Transverse colon (tissue), 4 donors: Measurements from ENCODE around the gene RAMP1. TPM values are rescaled to one million over a fixed set of nuclear protein-coding genes. Genes with fewer than 3 reads are reported as not detected.

Experiments used
- DNase-seq: peaks from one replicate; pipeline ENCODE4 v3.0.0-alpha.2; 2019
- H3K27ac ChIP-seq, 4 donors: fragments of 200-600 bp; sonication (generic); 2 replicates each; pipeline ENCODE4 v1.5.1; 2016 to 2018; ENCODE audit warnings: inconsistent platforms in 4 of 4
- H3K27me3 ChIP-seq: fragments of 200-600 bp; sonication (generic); 2 replicates; pipeline ENCODE4 v1.5.1; 2017; ENCODE audit warnings: inconsistent platforms
- H3K36me3 ChIP-seq, 4 donors: fragments of 200-600 bp; sonication (generic); 2 replicates each; pipeline ENCODE4 v1.5.1; 2017 to 2019; ENCODE audit warnings: inconsistent platforms in 4 of 4
- H3K4me1 ChIP-seq, 4 donors: fragments of 200-600 bp; sonication (generic); 2 replicates each; pipeline ENCODE4 v1.5.1; 2017 to 2020; ENCODE audit warnings: inconsistent platforms in 4 of 4
- H3K4me3 ChIP-seq, 4 donors: fragments of 200-600 bp; sonication (generic); 1 replicate in 1 of 4; 2 replicates in 3 of 4; pipeline versions ENCODE4 v1.5.1 to v1.6.1; 2017 to 2019; ENCODE audit warnings: inconsistent platforms in 4 of 4
- H3K9me3 ChIP-seq, 2 donors: fragments of 200-600 bp; sonication (generic); 2 replicates each; pipeline ENCODE4 v1.5.1; 2017 to 2019; ENCODE audit warnings: inconsistent platforms in 2 of 2
- EP300 ChIP-seq: sonication (generic); formaldehyde crosslinking; IDR thresholded peaks from one replicate; pipeline ENCODE4 v1.6.1; 2017; ENCODE audit warnings: antibody characterized with exemption, low read depth
- POLR2A ChIP-seq: fragments of 450-650 bp; IDR thresholded peaks from one replicate; pipeline ENCODE4 v1.6.1; 2016; ENCODE audit warnings: antibody characterized with exemption, mild to moderate bottlenecking, moderate library complexity
- POLR2AphosphoS5 ChIP-seq, 3 donors: sonication (generic); formaldehyde crosslinking; IDR thresholded peaks; one replicate each; pipeline ENCODE4 v1.6.1; 2016; ENCODE audit warnings: antibody characterized with exemption in 3 of 3
- WGBS, 2 donors: methylation state at CpG; one replicate each; pipeline ENCODE4 v1.1.5; 2018; ENCODE audit warnings: low coverage in 1 of 2; 5-methylcytosine and 5-hydroxymethylcytosine counted together
- in situ Hi-C, 4 donors: fragments of 200-750 bp; cut with MboI; loops; one replicate each; pipeline versions ENCODE4 v1.15.0 to v1.15.1; 2017; ENCODE audit warnings: low sequenced_read_pairs in 3 of 4, low pct_ligation_motif_present in 1 of 4, low pct_unique_long_range_greater_than_20kb in 1 of 4
- intact Hi-C: fragments of 100-400 bp; cut with DNase I; formaldehyde crosslinking; loops from one replicate; pipeline ENCODE4 v1.15.1; 2023; ENCODE audit warnings: low total_unique reads
- total RNA-seq, 4 donors: library from RNA; depleted of rRNA; stranded (reverse); fragments of >200 nt; gene quantifications; one replicate each; pipeline ENCODE4 v1.1.0, GENCODE V29; 2016
- TF ChIP-seq, protein P1 (sequence below), 5 experiments: fragments of 200-600 bp in 3 of 5; fragments of 450-650 bp in 2 of 5; sonication (generic) in 3 of 5; IDR thresholded peaks; 1 replicate in 2 of 5; 2 replicates in 3 of 5; pipeline ENCODE4 v1.5.1; 2016 to 2017; ENCODE audit warnings: antibody characterized with exemption in 5 of 5, inconsistent platforms in 3 of 5, mild to moderate bottlenecking in 2 of 5, moderate library complexity in 1 of 5

The RAMP1 gene
- total RNA-seq, 4 donors from 2014 or later: 47.5 to 158 (median 95.7) TPM

DNA sequence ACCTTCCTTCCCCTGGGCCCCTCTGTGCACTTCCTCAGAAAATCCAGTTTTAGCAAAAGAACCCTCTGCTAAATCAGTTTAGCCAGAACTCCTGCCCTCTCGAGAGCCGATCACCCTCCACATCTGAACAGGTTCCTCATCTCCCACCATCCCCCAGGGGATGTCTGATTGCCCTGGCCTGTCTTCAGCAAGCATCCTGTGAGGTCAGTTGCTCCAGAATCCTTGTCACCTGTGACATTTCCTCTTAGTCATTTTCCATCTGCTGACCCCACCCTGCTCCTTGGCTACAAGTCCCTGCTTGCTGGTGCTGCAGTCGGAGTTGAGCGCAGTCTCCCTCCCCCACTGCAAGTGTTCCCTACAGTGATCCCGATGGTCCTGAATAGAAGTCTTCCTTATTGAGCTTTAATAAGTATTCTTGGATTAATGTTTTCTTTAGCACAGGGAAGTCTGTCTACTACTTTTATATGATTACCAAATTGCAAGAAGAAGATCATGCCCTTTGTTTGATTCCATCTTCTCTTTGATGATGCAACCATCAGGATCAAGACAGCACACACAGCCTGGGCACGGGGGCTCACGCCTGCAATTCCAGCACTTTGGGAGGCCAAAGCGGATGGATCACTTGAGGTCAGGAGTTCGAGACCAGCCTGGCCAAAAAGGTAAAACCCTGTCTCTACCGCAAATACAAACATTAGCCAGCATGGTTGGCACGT, 76.5 kb downstream of the RAMP1 start:
- H3K9me3 ChIP-seq: no peaks in the 10 kb centered on the region
- WGBS, 2 donors: 67 to 84% methylated on average over 4 to 11 of the region's 11 CpGs
- in situ Hi-C loops: no loop called here
- no peaks in the 10 kb centered on the region for H3K27me3 ChIP-seq
- H3K4me1 ChIP-seq: peaks cover 0 to 6% (median 4%) of the 10 kb centered on the region in 4 donors
- H3K4me3 ChIP-seq: no peak overlapping the region
- TF ChIP-seq POLR2A (no peak), POLR2AphosphoS5 (IDR thresholded peaks at IDR 0.05) (no peak), EP300 (no peak)
- TF ChIP-seq, protein P1, sequence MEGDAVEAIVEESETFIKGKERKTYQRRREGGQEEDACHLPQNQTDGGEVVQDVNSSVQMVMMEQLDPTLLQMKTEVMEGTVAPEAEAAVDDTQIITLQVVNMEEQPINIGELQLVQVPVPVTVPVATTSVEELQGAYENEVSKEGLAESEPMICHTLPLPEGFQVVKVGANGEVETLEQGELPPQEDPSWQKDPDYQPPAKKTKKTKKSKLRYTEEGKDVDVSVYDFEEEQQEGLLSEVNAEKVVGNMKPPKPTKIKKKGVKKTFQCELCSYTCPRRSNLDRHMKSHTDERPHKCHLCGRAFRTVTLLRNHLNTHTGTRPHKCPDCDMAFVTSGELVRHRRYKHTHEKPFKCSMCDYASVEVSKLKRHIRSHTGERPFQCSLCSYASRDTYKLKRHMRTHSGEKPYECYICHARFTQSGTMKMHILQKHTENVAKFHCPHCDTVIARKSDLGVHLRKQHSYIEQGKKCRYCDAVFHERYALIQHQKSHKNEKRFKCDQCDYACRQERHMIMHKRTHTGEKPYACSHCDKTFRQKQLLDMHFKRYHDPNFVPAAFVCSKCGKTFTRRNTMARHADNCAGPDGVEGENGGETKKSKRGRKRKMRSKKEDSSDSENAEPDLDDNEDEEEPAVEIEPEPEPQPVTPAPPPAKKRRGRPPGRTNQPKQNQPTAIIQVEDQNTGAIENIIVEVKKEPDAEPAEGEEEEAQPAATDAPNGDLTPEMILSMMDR (IDR thresholded peaks at IDR 0.05): no peak
- intact Hi-C loops: no loop called here
- DNase-seq: no peak
- no peaks in the 10 kb centered on the region for H3K36me3 ChIP-seq
- H3K27ac ChIP-seq: no peak overlapping the region

DNA sequence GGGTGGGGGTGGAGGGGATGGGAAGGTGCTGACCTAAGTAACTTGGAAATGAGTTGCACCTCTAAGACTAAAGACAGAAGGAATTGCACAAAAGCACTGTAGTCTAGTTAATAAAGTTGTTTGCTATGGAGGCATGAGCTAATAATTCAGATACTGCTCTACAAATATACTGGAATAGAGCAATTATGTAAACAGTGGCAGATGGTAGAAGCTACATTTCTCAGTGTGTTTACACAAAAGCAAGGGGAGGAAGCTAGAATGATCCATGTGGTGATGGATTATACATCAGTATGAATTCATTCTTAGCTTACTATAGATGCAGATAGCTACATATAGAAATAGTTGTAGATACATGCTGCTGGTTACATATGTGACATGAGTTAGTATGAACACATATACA, 79.8 kb downstream of the RAMP1 start:
- intact Hi-C loops (no loop called here), in situ Hi-C loops (no loop called here)
- no peak overlapping the region for H3K4me3 ChIP-seq
- no peaks in the 10 kb centered on the region for H3K36me3 ChIP-seq
- peaks cover 0 to under 1% of the 10 kb centered on the region in 2 donors for H3K9me3 ChIP-seq
- peaks cover 0 to 3% (median 0%) of the 10 kb centered on the region in 4 donors for H3K4me1 ChIP-seq
- no peaks in the 10 kb centered on the region for H3K27me3 ChIP-seq
- TF ChIP-seq POLR2AphosphoS5 (IDR thresholded peaks at IDR 0.05) (no peak), POLR2A (no peak)
- no peak overlapping the region for H3K27ac ChIP-seq
- no peak for DNase-seq

DNA sequence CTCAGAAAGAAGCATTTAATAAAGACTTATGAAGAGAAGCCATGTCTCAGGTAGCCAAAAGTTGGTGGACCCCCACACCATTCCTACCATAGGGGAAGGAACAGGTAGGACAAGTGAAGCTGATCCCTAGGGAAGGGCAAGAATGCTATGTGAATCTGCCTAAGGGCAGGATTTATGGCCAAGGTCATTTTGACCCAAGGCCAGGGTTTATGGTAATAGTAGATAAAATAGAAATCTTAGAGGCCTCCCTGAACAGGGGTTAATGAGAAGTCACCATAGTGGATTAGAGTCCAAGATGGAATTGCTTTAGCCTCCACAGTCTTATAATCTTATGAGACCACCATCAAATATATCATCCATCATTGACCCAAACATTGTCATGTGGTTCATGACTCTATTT, 81.4 kb downstream of the RAMP1 start:
- in situ Hi-C loops (no loop called here), intact Hi-C loops (no loop called here)
- Histone ChIP-seq H3K36me3 (no peaks in the 10 kb centered on the region), H3K9me3 (peaks cover 0 to 3% of the 10 kb centered on the region in 2 donors), H3K27ac (no peak overlapping the region), H3K27me3 (no peaks in the 10 kb centered on the region), H3K4me3 (no peak overlapping the region), H3K4me1 (no peaks in the 10 kb centered on the region)
- TF ChIP-seq EP300 (no peak), POLR2AphosphoS5 (IDR thresholded peaks at IDR 0.05) (no peak), POLR2A (no peak)
- TF ChIP-seq, protein P1 (IDR thresholded peaks at IDR 0.05): no peak
- no peak for DNase-seq

DNA sequence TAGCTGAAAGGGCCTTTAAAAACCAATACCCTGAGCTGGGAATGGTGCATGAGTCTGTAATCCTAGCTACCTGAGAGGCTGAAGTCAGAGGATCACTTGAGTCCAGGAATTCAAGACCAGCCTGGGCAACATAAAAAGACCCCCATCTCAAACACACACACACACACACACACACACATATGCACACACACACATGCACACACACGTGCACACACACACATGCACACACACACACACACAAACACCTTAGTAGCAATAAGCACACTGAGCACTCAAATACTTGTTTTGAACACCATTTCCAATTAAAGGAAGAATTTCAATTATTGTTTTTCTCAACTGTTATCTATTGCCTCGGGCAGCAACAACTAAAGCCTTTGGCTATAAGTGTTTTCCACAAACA, 81.8 kb downstream of the RAMP1 start:
- WGBS, 2 donors: 85% methylated on average over 2 of the region's 2 CpGs; no CpG with 5 or more reads in 1 of the 2 donors
- no peak overlapping the region for H3K27ac ChIP-seq
- intact Hi-C loops: no loop called here

More for the DNA sequence above, 81.8 kb downstream of the RAMP1 start:
- in situ Hi-C loops: no loop called here
- H3K4me3 ChIP-seq: no peak overlapping the region
- no peak for DNase-seq
- TF ChIP-seq POLR2AphosphoS5 (IDR thresholded peaks at IDR 0.05) (no peak), EP300 (no peak), POLR2A (no peak)
- TF ChIP-seq, protein P1 (IDR thresholded peaks at IDR 0.05): no peak
- no peaks in the 10 kb centered on the region for H3K36me3 ChIP-seq
- peaks cover 0 to 3% of the 10 kb centered on the region in 2 donors for H3K9me3 ChIP-seq
- H3K27me3 ChIP-seq: no peaks in the 10 kb centered on the region
- no peaks in the 10 kb centered on the region for H3K4me1 ChIP-seq
